ENCODE measurements around the gene PEAK3. TPM values are rescaled to one million over a fixed set of nuclear protein-coding genes. Genes with fewer than 3 reads are reported as not detected.

PEAK3 gene
- polyA plus RNA-seq, 3 donors, result 2.4 to 6.3 (median 2.9) TPM

GRCh38 chr19:2306971-2307370 lies 25.0 kb upstream of the PEAK3 start:
- peak overlapping the region in 1 of 2 donors; percentile 85 for H3K4me3 Mint-ChIP-seq
- H3K4me3 ChIP-seq (replicated peaks in 1 of 3; ENCODE audit: low read depth in 2 of 3, low read length in 3 of 3), result no peak overlapping the region
- DNase-seq, result no peak
- H3K27me3 Mint-ChIP-seq (ENCODE audit: low read depth in 3 of 3), result peaks cover 85 to 97% (median 91%) of the 10 kb centered on the region in 3 donors
- peaks cover 0 to 35% (median 15%) of the 10 kb centered on the region in 7 donors for H3K9me3 Mint-ChIP-seq
- H3K27me3 ChIP-seq (ENCODE audit: control insufficient read depth in 2 of 2, insufficient read depth in 2 of 2, low read length in 2 of 2), result peaks cover 42 to 82% of the 10 kb centered on the region in 2 donors
- H3K4me1 ChIP-seq (ENCODE audit: control insufficient read depth in 1 of 2, insufficient read depth in 2 of 2, low read length in 2 of 2), result peaks cover 18 to 38% of the 10 kb centered on the region in 2 donors
- 75% methylated on average over 17 of the region's 17 CpGs for WGBS (ENCODE audit: insufficient coverage)
- H3K9me3 ChIP-seq (replicated peaks in 1 of 2; ENCODE audit: control insufficient read depth in 1 of 2, insufficient read depth in 1 of 2, low read length in 2 of 2), result peaks cover 0 to 7% of the 10 kb centered on the region in 2 donors
- intact Hi-C loops (cut with micrococcal nuclease), result no loop called here
- H3K36me3 Mint-ChIP-seq, result peaks cover 9 to 17% of the 10 kb centered on the region in 2 donors
- no peak overlapping the region for H3K27ac ChIP-seq (ENCODE audit: low read depth in 1 of 2, low read length in 2 of 2)
- no peak overlapping the region for H2AFZ ChIP-seq (ENCODE audit: insufficient read depth, low read depth, low read length, poor library complexity, severe bottlenecking)
- no peak overlapping the region for H3K4me2 ChIP-seq (replicated peaks; ENCODE audit: extremely low read depth, low read length, poor library complexity, severe bottlenecking)
- no peaks in the 10 kb centered on the region for H3K79me2 ChIP-seq (ENCODE audit: insufficient read depth, low read length)
- H3K36me3 ChIP-seq (replicated peaks in 1 of 2; ENCODE audit: control insufficient read depth in 1 of 2, insufficient read depth in 2 of 2, low read length in 2 of 2), result no peaks in the 10 kb centered on the region
- no peak overlapping the region for H3K9ac ChIP-seq (ENCODE audit: insufficient read depth, low read length, poor library complexity, severe bottlenecking)
- no peaks in the 10 kb centered on the region for H4K20me1 ChIP-seq (ENCODE audit: insufficient read depth, low read length)
- H3K27ac Mint-ChIP-seq, result no peak overlapping the region
- peaks cover 32% of the 10 kb centered on the region for H3K4me1 Mint-ChIP-seq
- no peak for TF ChIP-seq CTCF (IDR thresholded peaks at IDR 0.05)

- Histone ChIP-seq H4K20me1 (ENCODE audit: insufficient read depth, low read length) (peaks cover 3% of the 10 kb centered on the region), H3K4me1 (ENCODE audit: control insufficient read depth in 1 of 2, insufficient read depth in 2 of 2, low read length in 2 of 2) (peaks cover 18 to 42% of the 10 kb centered on the region in 2 donors), H3K9ac (ENCODE audit: insufficient read depth, low read length, poor library complexity, severe bottlenecking) (no peak overlapping the region), H3K36me3 (replicated peaks in 1 of 2; ENCODE audit: control insufficient read depth in 1 of 2, insufficient read depth in 2 of 2, low read length in 2 of 2) (no peaks in the 10 kb centered on the region), H3K27me3 (ENCODE audit: control insufficient read depth in 2 of 2, insufficient read depth in 2 of 2, low read length in 2 of 2) (peaks cover 42 to 88% of the 10 kb centered on the region in 2 donors), H3K4me2 (replicated peaks; ENCODE audit: extremely low read depth, low read length, poor library complexity, severe bottlenecking) (no peak overlapping the region), H3K9me3 (replicated peaks in 1 of 2; ENCODE audit: control insufficient read depth in 1 of 2, insufficient read depth in 1 of 2, low read length in 2 of 2) (peaks cover 0 to 7% of the 10 kb centered on the region in 2 donors), H3K79me2 (ENCODE audit: insufficient read depth, low read length) (no peaks in the 10 kb centered on the region), H3K4me3 (replicated peaks in 1 of 3; ENCODE audit: low read depth in 2 of 3, low read length in 3 of 3) (no peak overlapping the region), H3K27ac (ENCODE audit: low read depth in 1 of 2, low read length in 2 of 2) (no peak overlapping the region), H2AFZ (ENCODE audit: insufficient read depth, low read depth, low read length, poor library complexity, severe bottlenecking) (no peak overlapping the region)
- Mint-ChIP-seq H3K9me3 (peaks cover 0 to 38% (median 19%) of the 10 kb centered on the region in 7 donors), H3K27ac (no peak overlapping the region), H3K36me3 (peaks cover 11 to 19% of the 10 kb centered on the region in 2 donors), H3K27me3 (ENCODE audit: low read depth in 3 of 3) (peaks cover 86 to 97% (median 91%) of the 10 kb centered on the region in 3 donors), H3K4me3 (peak overlapping the region in 1 of 2 donors; percentile 85), H3K4me1 (peaks cover 36% of the 10 kb centered on the region)
- DNase-seq, result no peak
- TF ChIP-seq CTCF (IDR thresholded peaks at IDR 0.05), result no peak
- 69% methylated on average over 6 of the region's 19 CpGs for WGBS (ENCODE audit: insufficient coverage)
- intact Hi-C loops (cut with micrococcal nuclease), result no loop called here
Observed at GRCh38 chr19:2306281-2306806, 24.4 kb upstream of the PEAK3 start.
